Coronary artery (tissue), 2 donors: Measurements from ENCODE around the gene SNRNP27.
"Not testable (repeated sequence)": the region's sequence is repeated elsewhere in the genome, so short reads cannot be mapped to it uniquely, and the experiment has no call there.

Experiments used
- DNase-seq: peaks from one replicate; pipeline ENCODE4 v3.0.0-alpha.2; 2017; ENCODE audit warnings: low spot score
- H3K27ac ChIP-seq, 2 donors: fragments of 200-600 bp; sonication (generic); one replicate each; pipeline ENCODE4 v1.5.1; 2016 to 2019
- H3K4me3 ChIP-seq: fragments of 200-600 bp; sonication (generic); 2 replicates; pipeline ENCODE4 v1.5.1; 2016; ENCODE audit warnings: mild to moderate bottlenecking, moderate library complexity
- CTCF ChIP-seq: fragments of 200-600 bp; sonication (generic); IDR thresholded peaks from one replicate; pipeline ENCODE4 v1.5.1; 2019; ENCODE audit warnings: antibody characterized with exemption

SNRNP27 gene

GRCh38 chr2:69858261-69858660 is 35.5 kb upstream of the SNRNP27 start:
- TF ChIP-seq CTCF: no peak
- Histone ChIP-seq H3K27ac (no peak overlapping the region), H3K4me3 (no peak overlapping the region)
- DNase-seq: no peak

DNA sequence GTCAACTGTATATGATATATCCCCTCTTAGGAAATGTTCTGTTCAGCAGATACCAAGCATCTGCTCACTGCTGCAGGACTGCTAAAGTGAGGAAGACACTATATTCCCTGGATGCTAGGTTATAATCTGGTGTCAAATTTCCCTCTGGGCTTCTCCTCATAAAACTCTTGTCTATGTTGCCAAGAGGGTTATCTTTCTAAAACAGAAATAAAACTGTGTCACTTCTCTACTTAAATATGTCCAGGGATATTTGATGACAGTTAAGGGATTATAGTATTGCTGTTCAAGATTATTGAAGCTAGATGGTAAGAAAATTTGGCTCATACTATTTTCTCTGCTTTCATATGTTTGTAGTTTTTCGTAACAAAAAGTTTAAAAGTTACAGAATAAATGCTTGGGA is 30.5 kb upstream of the SNRNP27 start:
- no peak overlapping the region for H3K27ac ChIP-seq
- no peak overlapping the region for H3K4me3 ChIP-seq
- no peak for TF ChIP-seq CTCF

DNA sequence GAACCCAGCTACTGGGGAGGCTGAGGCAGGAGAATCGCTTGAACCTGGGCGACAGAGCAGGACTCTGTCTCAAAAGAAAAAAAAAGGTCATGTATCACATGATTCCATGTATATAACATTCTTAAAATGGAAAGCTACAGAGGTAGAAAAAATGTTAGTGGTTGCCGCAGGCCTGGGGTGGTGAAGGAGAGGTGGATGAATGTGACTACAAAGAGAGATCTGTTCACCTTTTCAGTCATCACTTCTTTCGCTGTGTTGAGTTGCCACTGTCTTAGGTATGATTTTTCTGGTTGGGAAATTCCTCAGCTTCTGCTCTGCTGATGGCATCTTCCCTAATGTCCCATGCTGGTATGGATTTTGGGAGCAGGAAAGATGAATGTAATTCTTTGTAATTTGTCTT is 5.3 kb upstream of the SNRNP27 start:
- no peak overlapping the region for H3K27ac ChIP-seq
- no peak for DNase-seq
- no peak overlapping the region for H3K4me3 ChIP-seq
- no peak for TF ChIP-seq CTCF

More for the DNA sequence above, 30.5 kb upstream of the SNRNP27 start:
- DNase-seq: no peak

DNA sequence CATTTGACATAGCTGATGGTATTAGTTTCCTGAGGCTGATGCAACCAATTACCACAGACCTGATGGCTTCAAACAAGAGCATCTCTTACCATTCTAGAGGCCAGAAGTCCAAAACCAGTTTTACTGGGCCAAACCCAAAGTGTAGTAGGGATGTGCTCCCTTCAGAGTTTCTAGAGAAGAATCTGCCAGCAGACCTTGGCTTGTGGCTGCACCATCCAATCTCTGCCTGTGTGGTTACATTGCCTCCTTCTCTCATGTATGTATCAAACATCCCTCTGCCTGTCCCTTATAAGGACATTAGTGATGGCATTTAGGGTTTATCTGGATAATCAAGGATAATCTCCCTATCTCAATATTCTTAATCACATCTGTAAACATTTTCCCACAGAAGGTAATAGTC is 4.5 kb upstream of the SNRNP27 start:
- no peak for TF ChIP-seq CTCF

GRCh38 chr2:69890881-69891280 is 2.9 kb upstream of the SNRNP27 start:
- no peak for DNase-seq
- H3K4me3 ChIP-seq: no peak overlapping the region
- H3K27ac ChIP-seq: no peak overlapping the region
- no peak for TF ChIP-seq CTCF

More for the DNA sequence above, 4.5 kb upstream of the SNRNP27 start:
- H3K4me3 ChIP-seq: no peak overlapping the region
- DNase-seq: no peak
- no peak overlapping the region for H3K27ac ChIP-seq

DNA sequence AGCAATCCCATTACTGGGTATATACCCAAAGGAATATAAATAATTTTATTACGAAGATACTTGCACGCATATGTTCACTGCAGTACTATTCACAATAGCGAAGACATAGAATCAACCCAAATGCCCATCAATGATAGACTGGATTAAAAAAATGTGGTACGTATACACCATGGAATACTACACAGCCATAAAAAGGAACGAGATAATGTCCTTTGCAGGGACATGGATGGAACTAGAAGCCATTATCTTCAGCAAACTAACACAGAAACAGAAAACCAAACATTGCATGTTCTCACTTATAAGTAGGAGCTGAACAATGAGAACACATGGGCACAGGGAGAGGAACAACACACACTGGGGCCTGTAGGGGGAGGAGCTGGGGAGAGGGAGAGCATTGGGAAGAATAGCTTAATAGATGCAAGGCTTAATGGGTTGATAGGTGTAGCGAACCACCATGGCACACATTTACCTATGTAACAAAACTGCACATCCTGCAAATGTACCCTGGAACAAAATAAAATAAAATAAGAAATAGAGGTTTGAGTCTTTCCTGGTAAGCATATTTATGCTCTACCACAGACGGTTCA is 825 bp upstream of the SNRNP27 start:
- not testable (repeated sequence) for H3K4me3 ChIP-seq, H3K27ac ChIP-seq, DNase-seq

- Histone ChIP-seq H3K4me3 (peak overlapping the region; percentile 86), H3K27ac (peak overlapping the region in 1 of 2 donors; percentile 78)
- not testable (repeated sequence) for DNase-seq
Measured at GRCh38 chr2:69894737-69895136, 981 bp downstream of the SNRNP27 start.

- TF ChIP-seq CTCF: no peak
- DNase-seq: no peak
- H3K4me3 ChIP-seq: no peak overlapping the region
- peak overlapping the region in 1 of 2 donors; percentile 58 for H3K27ac ChIP-seq
Measured at GRCh38 chr2:69902213-69902922, 8.6 kb downstream of the SNRNP27 start.
